Fibroblast of skin of abdomen (primary cell): ENCODE data around the gene PMEL. TPM values are rescaled to one million over a fixed set of nuclear protein-coding genes. Genes with fewer than 3 reads are reported as not detected.
"Not testable (repeated sequence)": the region's sequence is repeated elsewhere in the genome, so short reads cannot be mapped to it uniquely, and the experiment has no call there.

Experiments
- DNase-seq: peaks from one replicate; pipeline ENCODE4 v3.0.0-alpha.2; 2013
- polyA plus RNA-seq, 2 experiments: library from polyadenylated mRNA; unstranded; fragments of 120-200 nt; gene quantifications; one replicate each; pipeline ENCODE4 v1.2.1, GENCODE V29; 2013; ENCODE audit not compliant: insufficient read length in 2 of 2

The PMEL gene
- polyA plus RNA-seq (2013, experiment 1 of 2; ENCODE audit: insufficient read length), result 0.73 TPM
- 0.48 TPM for polyA plus RNA-seq (2013, experiment 2 of 2; ENCODE audit: insufficient read length)

DNA sequence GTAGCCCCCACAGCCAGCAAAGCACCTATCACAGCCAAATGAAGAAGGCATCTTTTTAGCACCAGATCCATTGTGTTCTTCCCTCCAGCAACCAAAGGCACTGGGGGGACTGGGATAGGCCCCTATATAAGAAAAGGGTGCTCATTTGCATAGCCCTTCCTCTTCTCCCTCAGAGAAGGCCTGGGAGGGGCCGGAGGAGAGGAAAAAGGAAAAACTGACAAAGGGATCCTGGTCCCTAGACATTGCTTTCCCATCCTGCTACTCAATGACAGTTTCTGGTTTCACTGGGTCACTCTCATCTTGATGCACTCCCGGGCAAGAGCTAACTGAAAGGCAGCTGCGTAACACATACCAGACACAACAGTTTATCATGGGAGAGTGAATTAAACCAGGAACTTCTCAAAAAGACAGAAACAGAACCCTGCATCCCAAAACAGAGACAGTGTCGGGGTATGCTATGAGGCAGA is at the start of gene PMEL:
Gene PMEL (minus strand): TSS at position 102 of the 467 bp plus-strand sequence. CDS start 31 bp downstream, at position 71.
- DNase-seq, result no peak

- DNase-seq, result no peak
These were observed 48.4 kb upstream of the PMEL start for GRCh38 chr12:56014205-56014604.

DNA sequence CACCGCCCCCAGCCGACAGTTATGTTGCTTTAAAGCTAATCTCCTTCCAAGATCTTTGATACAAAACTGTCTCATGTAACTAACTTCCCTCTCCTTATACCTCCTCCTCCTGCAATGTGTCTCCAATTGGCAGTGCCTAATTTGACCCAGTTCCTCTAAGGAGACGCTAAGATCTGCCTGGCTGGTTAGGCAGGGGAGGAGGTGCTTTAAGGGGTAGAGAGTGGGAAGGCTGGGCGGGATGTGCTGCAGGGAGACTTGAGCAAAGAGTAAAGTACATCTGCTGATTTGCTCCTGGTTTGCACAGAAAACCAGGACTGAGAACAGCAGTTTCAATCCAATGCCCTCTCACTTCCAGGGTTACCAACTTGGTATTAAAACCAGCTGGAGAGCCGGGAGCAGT is 47.6 kb upstream of the PMEL start:
- no peak for DNase-seq

GRCh38 chr12:56011509-56012090 is 45.8 kb upstream of the PMEL start:
- DNase-seq, result no peak

DNA sequence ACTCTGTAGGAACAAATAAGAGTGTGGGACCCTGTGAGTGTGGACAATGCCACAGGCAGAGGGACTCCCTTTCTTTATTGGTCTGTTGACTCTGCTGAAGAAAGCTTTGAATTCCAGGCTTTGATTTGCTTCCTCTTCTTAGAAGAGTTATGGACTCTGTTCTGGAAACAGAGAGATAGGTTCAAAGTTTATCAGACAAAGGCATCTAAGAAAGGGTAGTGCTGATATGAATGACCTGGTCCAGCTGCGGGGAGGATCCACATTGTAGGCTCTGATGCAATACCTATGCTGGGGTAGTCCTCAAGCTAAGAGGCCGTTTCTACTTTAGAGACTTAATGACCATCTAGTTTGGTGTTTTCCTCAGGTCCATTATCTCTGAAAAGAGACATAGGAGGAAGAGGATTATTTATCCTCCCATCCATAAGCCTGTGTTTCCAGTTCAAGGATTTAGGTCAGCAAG is 44.3 kb upstream of the PMEL start:
- DNase-seq, result no peak

DNA sequence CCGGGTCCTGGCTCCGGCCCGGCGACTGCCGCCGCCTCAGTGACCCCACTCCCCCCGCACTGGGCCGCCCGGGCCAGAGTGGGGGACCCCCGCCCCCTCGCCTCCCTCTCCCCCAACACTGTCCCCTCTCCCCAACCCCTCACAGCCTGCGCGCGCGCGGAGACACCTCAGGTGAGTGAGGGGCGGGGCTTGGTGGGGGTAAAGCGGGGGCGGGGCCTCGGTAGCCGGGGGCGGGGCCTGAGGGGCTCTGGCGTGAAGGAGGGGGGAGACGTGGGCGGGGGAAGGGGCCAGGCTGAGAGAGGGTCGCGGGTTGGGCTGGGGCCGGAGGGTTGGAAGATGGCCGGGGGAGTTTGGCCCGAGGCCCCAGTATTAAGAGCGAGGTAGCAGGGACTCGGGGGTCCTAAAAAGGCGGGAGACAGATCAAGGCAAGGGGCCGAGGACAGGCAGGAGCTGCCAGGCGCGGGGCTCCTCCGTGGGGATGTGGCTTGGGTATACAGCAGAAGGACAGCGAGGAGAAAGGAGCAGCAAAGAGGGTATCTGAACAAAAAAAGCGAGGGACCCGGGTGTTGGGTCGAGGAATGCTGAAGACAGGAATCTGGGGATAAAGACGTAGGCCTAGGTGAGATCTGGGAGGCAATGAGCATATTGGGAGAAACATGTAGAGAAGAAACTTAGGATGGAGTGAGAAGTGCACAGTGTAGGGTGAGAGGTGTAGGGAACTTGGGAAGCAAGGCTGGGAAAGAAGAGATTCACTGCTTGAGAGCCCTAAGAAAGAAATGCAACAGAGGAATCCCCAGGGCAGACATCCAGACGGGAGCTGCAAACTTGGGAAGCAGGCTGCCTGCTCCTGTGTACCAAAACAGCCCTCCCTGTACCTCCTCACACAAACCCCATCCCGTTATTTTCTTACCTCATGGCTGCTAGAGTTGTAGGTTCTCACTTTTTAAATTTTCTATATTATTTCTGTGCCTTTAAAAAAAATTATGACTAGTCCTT is 42.0 kb upstream of the PMEL start:
- DNase-seq, result peak; percentile 6

GRCh38 chr12:56004211-56004610 is 38.4 kb upstream of the PMEL start:
- DNase-seq, result no peak

DNA sequence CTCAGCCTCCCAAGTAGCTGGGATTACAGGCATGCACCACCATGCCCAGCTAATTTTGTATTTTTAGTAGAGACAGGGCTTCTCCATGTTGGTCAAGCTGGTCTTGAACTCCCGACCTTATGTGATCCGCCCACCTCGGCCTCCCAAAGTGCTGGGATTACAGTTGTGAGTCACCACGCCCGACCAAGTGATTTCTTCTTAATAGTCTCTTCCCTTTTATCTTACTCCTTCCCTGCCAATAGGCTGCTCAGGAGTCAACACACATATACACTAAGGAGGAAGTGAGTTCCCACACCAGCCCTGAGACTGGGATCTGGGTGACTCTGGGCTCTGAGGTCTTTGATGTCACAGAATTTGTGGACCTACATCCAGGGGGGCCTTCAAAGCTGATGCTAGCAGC is 37.5 kb upstream of the PMEL start:
- not testable (repeated sequence) for DNase-seq

GRCh38 chr12:56001487-56002100 is 35.8 kb upstream of the PMEL start:
- no peak for DNase-seq

GRCh38 chr12:55999999-56000540 is 34.2 kb upstream of the PMEL start:
- DNase-seq, result not testable (repeated sequence)

GRCh38 chr12:55999522-55999921 is 33.7 kb upstream of the PMEL start:
- not testable (repeated sequence) for DNase-seq

GRCh38 chr12:55997535-55997859 is 31.7 kb upstream of the PMEL start:
- DNase-seq, result no peak

GRCh38 chr12:55996715-55997534 is 31.1 kb upstream of the PMEL start, which contains the start of gene SUOX:
SUOX (plus strand) TSS chr12:55997276; CDS start chr12:56002222, 4,946 bp downstream.
- DNase-seq, result peak; percentile 94

DNA sequence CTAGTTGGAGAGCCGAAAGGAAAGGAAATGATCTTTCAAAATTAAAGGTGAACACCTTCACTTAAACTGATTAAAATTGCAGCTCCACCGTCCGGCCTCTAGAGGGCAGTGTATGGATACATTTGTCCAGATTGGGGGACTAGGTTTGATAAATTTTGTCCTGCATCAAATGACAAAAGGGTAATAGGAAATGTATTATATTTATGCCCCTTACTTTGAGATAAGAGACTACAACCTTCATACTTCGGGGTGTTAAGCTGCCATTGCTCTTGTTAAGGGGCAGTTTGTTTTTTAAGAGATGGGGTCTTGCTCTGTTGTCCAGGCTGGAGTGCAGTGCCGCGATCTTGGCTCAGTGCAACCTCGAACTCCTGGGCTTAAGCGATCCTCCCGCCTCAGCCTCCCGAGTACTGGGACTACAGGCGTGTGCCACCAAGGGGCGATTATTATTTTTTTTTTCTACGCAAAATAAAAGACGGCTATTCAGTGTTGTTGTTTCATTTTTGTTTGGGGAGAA is 30.4 kb upstream of the PMEL start:
- DNase-seq, result peak; percentile 53

- no peak for DNase-seq
These were observed 29.5 kb upstream of the PMEL start for GRCh38 chr12:55995366-55995765.

GRCh38 chr12:55993230-55993853 is 27.5 kb upstream of the PMEL start:
- no peak for DNase-seq

- no peak for DNase-seq
These were observed 25.3 kb upstream of the PMEL start for GRCh38 chr12:55991110-55991509.

DNA sequence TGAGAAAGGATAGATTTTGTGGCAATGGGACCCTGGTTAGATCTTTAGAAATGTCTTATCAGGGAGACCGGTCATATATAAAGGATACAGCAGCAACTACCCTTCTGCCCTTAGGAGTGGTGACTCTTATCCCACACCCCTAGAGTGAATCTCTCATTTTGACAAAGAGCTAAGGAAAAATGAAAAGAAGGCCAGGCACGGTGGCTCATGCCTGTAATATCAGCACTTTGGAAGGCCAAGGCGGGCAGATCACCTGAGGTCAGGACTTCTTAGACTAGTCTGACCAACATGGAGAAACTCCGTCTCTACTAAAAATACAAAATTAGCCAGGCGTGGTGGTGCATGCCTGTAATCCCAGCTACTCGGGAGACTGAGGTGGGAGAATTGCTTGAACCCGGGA is 20.1 kb upstream of the PMEL start:
- DNase-seq, result not testable (repeated sequence)

GRCh38 chr12:55985341-55985740 is 19.5 kb upstream of the PMEL start:
- no peak for DNase-seq

DNA sequence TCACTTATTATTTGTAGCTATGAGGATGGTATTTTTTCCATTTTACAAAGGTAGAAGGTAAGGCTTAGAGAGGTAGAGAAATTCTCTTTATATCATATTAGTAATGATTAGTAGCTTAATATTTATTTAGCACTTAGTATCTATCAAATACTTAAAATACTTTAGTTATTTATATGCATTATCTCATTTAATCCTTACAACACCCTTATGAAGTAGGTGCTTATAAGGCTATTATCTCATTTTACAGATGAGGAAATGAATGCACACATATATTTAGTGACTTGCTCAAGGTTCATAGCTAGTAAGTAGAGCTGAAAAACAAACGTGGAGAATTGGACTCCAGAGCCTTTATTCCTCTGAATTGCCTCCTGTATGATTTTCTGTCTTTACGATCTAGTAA is 19.0 kb upstream of the PMEL start:
- DNase-seq, result no peak

DNA sequence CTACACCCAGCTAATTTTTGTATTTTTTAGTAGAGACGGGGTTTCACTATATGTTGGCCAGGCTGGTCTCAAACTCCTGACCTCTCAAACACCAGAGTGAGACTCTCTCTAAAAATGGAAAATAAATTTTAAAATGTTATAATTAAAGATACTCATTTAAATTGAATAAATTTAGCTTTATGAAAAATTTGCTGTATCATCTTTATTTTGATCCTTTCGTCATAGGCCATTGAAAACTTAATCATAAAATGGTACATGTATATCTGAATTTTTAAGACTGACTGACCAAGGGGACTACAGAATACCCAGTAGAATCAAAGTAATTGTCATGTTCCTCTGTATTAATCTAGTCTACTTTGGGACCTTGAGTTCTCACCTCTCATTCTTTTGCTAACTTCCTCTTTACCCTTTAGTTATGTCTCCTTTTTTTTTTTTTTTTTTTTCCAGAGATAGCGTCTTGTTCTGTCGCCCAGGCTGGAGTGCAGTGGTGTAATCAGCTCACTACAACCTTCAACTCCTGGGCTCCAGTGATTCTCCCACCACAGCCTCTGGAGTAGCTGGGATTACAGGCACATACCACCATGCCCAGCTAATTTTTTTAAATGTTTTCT is 17.5 kb upstream of the PMEL start:
- no peak for DNase-seq
